ENCODE measurements around the gene KANTR.

- no peak for TF ChIP-seq CTCF (IDR thresholded peaks at IDR 0.05)
- TF ChIP-seq POLR2A (IDR thresholded peaks at IDR 0.05), result no peak
Observed at GRCh38 chrX:53094582-53094905, 602 bp downstream of the KANTR start.
